HL-60 (cell line): ENCODE results near the gene SAA4.

ENCODE experiments used
- GABPA ChIP-seq: IDR thresholded peaks from 2 replicates; pipeline ENCODE4 v1.6.1; 2012; ENCODE audit warnings: low read depth
- POLR2AphosphoS5 ChIP-seq: IDR thresholded peaks from 2 replicates; pipeline ENCODE4 v1.6.1; 2012; ENCODE audit warnings: low read depth
- SPI1 ChIP-seq: IDR thresholded peaks from 2 replicates; pipeline ENCODE4 v1.6.1; 2012; ENCODE audit warnings: low read depth, mild to moderate bottlenecking, borderline replicate concordance
- TF ChIP-seq, protein P1 (sequence below): IDR thresholded peaks from one replicate; pipeline ENCODE4 v1.5.1; 2011; ENCODE audit warnings: low read length, control low read depth, inconsistent platforms; ENCODE audit not compliant: insufficient read depth
- TF ChIP-seq, protein P2 (sequence below): IDR thresholded peaks from 2 replicates; pipeline ENCODE4 v1.6.1; 2012; ENCODE audit warnings: low read depth; ENCODE audit not compliant: insufficient replicate concordance

- TF ChIP-seq, protein P1, sequence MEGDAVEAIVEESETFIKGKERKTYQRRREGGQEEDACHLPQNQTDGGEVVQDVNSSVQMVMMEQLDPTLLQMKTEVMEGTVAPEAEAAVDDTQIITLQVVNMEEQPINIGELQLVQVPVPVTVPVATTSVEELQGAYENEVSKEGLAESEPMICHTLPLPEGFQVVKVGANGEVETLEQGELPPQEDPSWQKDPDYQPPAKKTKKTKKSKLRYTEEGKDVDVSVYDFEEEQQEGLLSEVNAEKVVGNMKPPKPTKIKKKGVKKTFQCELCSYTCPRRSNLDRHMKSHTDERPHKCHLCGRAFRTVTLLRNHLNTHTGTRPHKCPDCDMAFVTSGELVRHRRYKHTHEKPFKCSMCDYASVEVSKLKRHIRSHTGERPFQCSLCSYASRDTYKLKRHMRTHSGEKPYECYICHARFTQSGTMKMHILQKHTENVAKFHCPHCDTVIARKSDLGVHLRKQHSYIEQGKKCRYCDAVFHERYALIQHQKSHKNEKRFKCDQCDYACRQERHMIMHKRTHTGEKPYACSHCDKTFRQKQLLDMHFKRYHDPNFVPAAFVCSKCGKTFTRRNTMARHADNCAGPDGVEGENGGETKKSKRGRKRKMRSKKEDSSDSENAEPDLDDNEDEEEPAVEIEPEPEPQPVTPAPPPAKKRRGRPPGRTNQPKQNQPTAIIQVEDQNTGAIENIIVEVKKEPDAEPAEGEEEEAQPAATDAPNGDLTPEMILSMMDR: no peak
- TF ChIP-seq GABPA (no peak), POLR2AphosphoS5 (no peak), SPI1 (no peak)
- TF ChIP-seq, protein P2, sequence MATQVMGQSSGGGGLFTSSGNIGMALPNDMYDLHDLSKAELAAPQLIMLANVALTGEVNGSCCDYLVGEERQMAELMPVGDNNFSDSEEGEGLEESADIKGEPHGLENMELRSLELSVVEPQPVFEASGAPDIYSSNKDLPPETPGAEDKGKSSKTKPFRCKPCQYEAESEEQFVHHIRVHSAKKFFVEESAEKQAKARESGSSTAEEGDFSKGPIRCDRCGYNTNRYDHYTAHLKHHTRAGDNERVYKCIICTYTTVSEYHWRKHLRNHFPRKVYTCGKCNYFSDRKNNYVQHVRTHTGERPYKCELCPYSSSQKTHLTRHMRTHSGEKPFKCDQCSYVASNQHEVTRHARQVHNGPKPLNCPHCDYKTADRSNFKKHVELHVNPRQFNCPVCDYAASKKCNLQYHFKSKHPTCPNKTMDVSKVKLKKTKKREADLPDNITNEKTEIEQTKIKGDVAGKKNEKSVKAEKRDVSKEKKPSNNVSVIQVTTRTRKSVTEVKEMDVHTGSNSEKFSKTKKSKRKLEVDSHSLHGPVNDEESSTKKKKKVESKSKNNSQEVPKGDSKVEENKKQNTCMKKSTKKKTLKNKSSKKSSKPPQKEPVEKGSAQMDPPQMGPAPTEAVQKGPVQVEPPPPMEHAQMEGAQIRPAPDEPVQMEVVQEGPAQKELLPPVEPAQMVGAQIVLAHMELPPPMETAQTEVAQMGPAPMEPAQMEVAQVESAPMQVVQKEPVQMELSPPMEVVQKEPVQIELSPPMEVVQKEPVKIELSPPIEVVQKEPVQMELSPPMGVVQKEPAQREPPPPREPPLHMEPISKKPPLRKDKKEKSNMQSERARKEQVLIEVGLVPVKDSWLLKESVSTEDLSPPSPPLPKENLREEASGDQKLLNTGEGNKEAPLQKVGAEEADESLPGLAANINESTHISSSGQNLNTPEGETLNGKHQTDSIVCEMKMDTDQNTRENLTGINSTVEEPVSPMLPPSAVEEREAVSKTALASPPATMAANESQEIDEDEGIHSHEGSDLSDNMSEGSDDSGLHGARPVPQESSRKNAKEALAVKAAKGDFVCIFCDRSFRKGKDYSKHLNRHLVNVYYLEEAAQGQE: no peak
Observed at GRCh38 chr11:18265949-18266348, 29.3 kb upstream of the SAA4 start, which contains the start of gene SAA1.
